Retinal pigment epithelial cell (primary cell): ENCODE results near the gene MAP4K3.

Experiments
- DNase-seq: peaks from one replicate; pipeline ENCODE4 v3.0.0-alpha.2; 2010; ENCODE audit warnings: low read depth
- H3K4me3 ChIP-seq: 2 replicates; pipeline ENCODE4 v1.5.1; 2011; ENCODE audit warnings: mild to moderate bottlenecking, low read length, control low read depth, moderate library complexity
- TF ChIP-seq, protein P1 (sequence below): conservative IDR thresholded peaks from 2 replicates; pipeline ENCODE4 v1.5.1; 2011; ENCODE audit warnings: low read depth, low read length, control low read depth, inconsistent platforms

Gene MAP4K3

DNA sequence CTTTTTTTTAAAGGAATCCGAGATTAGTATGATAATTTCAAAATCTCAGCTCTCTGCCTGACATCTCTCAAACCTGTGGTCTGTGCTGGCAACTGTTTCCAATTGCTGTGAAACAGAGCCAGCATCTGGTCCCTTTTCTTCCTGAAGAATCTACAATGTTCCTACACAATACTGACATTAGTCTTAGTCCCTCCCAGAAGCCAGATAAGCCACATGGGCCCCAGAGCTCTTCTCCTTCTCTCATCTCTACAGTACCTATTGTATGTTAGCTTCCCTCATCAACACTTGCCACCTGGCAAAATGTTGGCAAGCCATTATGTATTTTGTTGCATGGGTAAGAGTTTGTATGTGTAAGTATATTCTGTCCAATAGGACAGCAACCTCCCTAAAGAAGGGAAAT lies 130.5 kb downstream of the MAP4K3 start:
- TF ChIP-seq, protein P1, sequence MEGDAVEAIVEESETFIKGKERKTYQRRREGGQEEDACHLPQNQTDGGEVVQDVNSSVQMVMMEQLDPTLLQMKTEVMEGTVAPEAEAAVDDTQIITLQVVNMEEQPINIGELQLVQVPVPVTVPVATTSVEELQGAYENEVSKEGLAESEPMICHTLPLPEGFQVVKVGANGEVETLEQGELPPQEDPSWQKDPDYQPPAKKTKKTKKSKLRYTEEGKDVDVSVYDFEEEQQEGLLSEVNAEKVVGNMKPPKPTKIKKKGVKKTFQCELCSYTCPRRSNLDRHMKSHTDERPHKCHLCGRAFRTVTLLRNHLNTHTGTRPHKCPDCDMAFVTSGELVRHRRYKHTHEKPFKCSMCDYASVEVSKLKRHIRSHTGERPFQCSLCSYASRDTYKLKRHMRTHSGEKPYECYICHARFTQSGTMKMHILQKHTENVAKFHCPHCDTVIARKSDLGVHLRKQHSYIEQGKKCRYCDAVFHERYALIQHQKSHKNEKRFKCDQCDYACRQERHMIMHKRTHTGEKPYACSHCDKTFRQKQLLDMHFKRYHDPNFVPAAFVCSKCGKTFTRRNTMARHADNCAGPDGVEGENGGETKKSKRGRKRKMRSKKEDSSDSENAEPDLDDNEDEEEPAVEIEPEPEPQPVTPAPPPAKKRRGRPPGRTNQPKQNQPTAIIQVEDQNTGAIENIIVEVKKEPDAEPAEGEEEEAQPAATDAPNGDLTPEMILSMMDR: no peak
- no peak for DNase-seq
- H3K4me3 ChIP-seq: no peak overlapping the region

DNA sequence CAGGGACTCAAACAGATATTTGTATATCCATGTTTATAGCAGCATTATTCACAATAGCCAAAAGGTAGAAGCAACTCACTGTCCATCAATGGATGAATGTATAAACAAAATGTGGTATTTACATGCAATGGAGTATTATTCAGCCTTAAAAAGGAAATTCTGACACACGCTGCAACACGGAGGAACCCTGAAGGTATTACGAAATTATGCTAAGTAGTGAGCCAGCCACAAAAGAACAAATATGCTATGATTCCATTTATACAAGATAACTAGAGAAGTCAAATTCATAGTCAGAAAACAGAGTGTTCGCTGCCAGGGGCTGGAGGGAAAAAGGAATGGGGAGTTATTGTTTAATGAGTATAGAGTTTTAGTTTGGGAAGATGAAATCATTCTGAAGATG lies 132.4 kb downstream of the MAP4K3 start:
- H3K4me3 ChIP-seq: no peak overlapping the region
- no peak for DNase-seq
- TF ChIP-seq, protein P1: no peak

DNA sequence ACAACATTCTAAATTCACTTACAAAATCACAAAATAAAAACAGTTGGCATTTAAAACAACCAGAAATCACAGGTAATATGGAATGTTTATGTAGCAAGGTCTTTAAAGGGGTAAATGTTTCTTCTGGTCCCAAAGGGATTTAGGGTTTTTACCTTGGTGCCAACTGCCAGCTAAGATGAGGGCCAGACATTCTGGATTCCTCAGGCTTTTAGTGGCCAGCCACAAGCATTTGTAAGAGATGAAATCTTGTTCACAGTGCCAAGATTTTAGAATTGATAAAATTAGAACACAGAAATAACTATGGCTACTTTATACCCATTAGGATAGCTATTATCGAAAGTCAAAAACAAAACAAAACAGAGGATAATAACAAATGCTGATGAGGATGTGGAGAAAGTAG lies 132.9 kb downstream of the MAP4K3 start:
- TF ChIP-seq, protein P1: no peak
- no peak overlapping the region for H3K4me3 ChIP-seq
- DNase-seq: peak; percentile 56

DNA sequence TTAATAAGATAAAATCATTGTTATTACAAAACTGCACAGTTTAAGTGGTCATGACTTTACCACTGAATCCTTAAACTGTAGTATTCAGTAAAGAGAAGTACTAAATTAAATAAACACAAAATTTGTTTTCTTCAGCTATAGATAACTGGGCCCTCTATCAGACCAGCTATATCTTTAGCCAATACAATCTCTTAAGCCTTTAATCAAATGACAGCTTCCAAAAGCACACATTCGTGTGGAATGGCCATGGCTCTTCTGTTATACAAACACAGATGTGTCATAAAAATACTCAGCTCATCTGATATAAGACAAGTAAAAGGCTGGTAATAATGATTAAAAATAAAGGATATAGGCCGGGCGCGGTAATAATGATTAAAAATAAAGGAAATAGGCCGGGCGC lies 135.7 kb downstream of the MAP4K3 start:
- TF ChIP-seq, protein P1: no peak
- DNase-seq: no peak
- no peak overlapping the region for H3K4me3 ChIP-seq

DNA sequence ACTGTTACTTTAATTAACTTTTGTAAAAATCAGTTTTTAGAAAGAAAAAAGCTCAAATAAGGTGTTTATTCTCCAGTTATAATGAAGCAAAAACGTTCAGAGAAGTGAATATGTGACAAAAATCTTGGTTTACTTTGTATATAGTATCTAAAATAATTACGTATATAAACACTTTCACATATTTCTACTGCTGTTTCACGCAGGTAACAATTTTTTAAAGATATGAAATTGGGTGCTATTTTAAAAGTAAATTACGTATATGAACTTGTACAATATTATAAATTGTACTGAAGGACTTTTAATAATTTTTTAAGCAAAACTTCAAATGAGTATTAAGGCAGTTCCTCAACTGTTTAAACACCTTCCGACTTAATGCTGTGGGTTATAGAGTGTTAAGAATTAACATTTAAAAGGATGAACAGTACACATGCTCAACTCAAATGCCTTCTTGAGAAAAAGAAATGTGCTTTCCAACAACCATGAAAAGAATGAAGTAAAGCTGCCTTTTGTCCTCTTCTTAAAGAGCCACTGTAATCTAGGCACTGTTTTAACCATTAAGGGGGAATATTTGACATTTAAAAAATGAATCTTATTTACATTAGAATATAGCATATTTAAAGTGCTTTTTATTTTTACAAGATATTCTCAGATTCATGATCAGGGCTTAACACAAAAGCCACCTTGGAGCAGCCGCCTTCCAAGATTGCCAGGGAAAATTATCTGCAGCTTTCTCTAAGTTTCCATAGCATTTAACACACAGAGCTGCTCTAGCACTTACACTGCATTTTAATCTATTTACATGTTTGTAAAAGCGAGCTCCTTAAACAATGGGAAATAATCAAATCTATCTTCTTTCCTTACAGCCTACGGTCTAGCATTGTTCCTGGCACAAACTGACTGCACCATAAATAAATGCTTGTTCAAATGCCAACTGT lies 136.8 kb downstream of the MAP4K3 start:
- no peak for DNase-seq
- TF ChIP-seq, protein P1: no peak
- no peak overlapping the region for H3K4me3 ChIP-seq

DNA sequence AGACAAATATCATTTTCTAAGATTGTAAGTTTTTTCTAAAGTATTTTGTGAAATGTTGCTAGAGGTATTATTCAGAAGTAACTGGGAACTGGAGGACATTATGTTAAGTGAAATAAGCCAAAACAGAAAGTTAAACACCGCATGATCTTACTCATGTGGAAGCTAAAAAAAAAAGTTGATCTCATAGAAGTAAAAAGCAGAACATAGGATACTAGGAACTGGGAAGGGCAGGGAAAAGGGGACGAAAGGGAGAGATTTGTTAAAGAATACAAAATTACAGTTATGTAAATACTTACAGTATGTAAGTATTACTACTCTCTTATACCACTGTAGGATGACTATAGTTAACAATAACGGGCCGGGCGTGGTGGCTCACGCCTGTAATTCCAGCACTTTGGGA lies 146.7 kb downstream of the MAP4K3 start:
- no peak for DNase-seq
- TF ChIP-seq, protein P1: no peak
- H3K4me3 ChIP-seq: no peak overlapping the region

DNA sequence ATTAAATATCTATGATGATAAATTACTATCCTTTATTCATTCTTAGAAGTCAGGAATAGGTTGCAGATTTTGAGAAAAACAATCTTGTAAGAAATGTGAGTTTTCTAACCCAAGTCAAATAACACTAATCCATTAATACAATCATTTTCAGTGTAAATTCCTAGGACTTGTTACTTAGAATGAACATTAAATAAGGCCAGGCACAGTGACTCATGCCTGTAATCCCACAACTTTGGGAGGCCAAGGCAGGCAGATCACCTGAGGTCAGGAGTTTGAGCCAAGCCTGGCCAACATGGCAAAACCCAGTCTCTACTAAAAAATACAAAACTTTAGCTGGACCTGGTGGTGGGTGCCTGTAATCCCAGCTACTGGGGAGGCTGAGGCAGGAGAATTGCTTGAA lies 147.5 kb downstream of the MAP4K3 start:
- DNase-seq: peak; percentile 68
- H3K4me3 ChIP-seq: no peak overlapping the region
- TF ChIP-seq, protein P1: no peak
